GM23248 (cell line): ENCODE data around the gene ATP10A.

ENCODE experiments used
- EZH2 ChIP-seq: fragments of 200-600 bp; sonication (generic); IDR thresholded peaks from 2 replicates; pipeline ENCODE4 v1.6.1; 2018; ENCODE audit warnings: antibody characterized with exemption, mild to moderate bottlenecking; ENCODE audit not compliant: insufficient read depth, poor library complexity, severe bottlenecking
- EZH2phosphoT487 ChIP-seq: fragments of 200-600 bp; sonication (generic); IDR thresholded peaks from 2 replicates; pipeline ENCODE4 v1.6.1; 2018; ENCODE audit warnings: antibody characterized with exemption, moderate library complexity, mild to moderate bottlenecking, low read depth; ENCODE audit not compliant: insufficient read depth

- TF ChIP-seq EZH2 (no peak), EZH2phosphoT487 (no peak)
Observed at GRCh38 chr15:25711164-25711563, 152.0 kb downstream of the ATP10A start.
